Activated T-cell treated with anti-CD3 and anti-CD28 coated beads for 48 hours (primary cell): ENCODE data around the gene TBC1D22A.

Experiments used
- DNase-seq: peaks from one replicate; pipeline ENCODE4 v3.0.0-alpha.2; 2020; ENCODE audit warnings: low read depth

Gene TBC1D22A

GRCh38 chr22:46753360-46753759 lies 9.1 kb upstream of the TBC1D22A start:
- DNase-seq, result no peak

GRCh38 chr22:46753761-46754109 lies 8.7 kb upstream of the TBC1D22A start:
- DNase-seq, result no peak

- no peak for DNase-seq
Measured at GRCh38 chr22:46754110-46754799, 8.2 kb upstream of the TBC1D22A start.

GRCh38 chr22:46754826-46755225 lies 7.6 kb upstream of the TBC1D22A start:
- DNase-seq, result no peak

- DNase-seq, result no peak
Measured at GRCh38 chr22:46755525-46755924, 6.9 kb upstream of the TBC1D22A start.

GRCh38 chr22:46756097-46756496 lies 6.4 kb upstream of the TBC1D22A start:
- no peak for DNase-seq

- no peak for DNase-seq
Measured at GRCh38 chr22:46757104-46757503, 5.3 kb upstream of the TBC1D22A start.

GRCh38 chr22:46758121-46758520 lies 4.3 kb upstream of the TBC1D22A start:
- DNase-seq, result no peak

GRCh38 chr22:46758867-46759290 lies 3.6 kb upstream of the TBC1D22A start:
- DNase-seq, result no peak

- DNase-seq, result no peak
Measured at GRCh38 chr22:46761017-46761416, 1.4 kb upstream of the TBC1D22A start.

GRCh38 chr22:46761539-46762237 lies 762 bp upstream of the TBC1D22A start:
- no peak for DNase-seq

GRCh38 chr22:46763051-46763705 lies 728 bp downstream of the TBC1D22A start:
- DNase-seq, result no peak

- no peak for DNase-seq
Measured at GRCh38 chr22:46764140-46764680, 1.8 kb downstream of the TBC1D22A start.

GRCh38 chr22:46764779-46765485 lies 2.5 kb downstream of the TBC1D22A start:
- no peak for DNase-seq

- no peak for DNase-seq
Measured at GRCh38 chr22:46766611-46767010, 4.2 kb downstream of the TBC1D22A start.

GRCh38 chr22:46767249-46767985 lies 5.0 kb downstream of the TBC1D22A start:
- no peak for DNase-seq

- DNase-seq, result no peak
Measured at GRCh38 chr22:46769191-46769675, 6.8 kb downstream of the TBC1D22A start.

- no peak for DNase-seq
Measured at GRCh38 chr22:46769706-46770105, 7.3 kb downstream of the TBC1D22A start.

- no peak for DNase-seq
Measured at GRCh38 chr22:46770151-46770641, 7.7 kb downstream of the TBC1D22A start.

- DNase-seq, result no peak
Measured at GRCh38 chr22:46770726-46771125, 8.3 kb downstream of the TBC1D22A start.

- DNase-seq, result no peak
Measured at GRCh38 chr22:46773076-46773475, 10.6 kb downstream of the TBC1D22A start.
